OCI-M2 (cell line): ENCODE measurements around the gene INTS6.

Experiments
- DNase-seq: peaks from one replicate; lab custom pipeline; 2025; ENCODE audit not compliant: unreplicated experiment; lab: John Stamatoyannopoulos, UW

INTS6 gene

GRCh38 chr13:51455532-51455931 lies 2.7 kb upstream of the INTS6 start:
- no peak for DNase-seq

GRCh38 chr13:51453959-51454703 lies 1.3 kb upstream of the INTS6 start:
- no peak for DNase-seq

GRCh38 chr13:51453207-51453958 lies 547 bp upstream of the INTS6 start:
- no peak for DNase-seq

- no peak for DNase-seq
These were observed 1.1 kb downstream of the INTS6 start for GRCh38 chr13:51451467-51452360.

- DNase-seq: no peak
These were observed 1.7 kb downstream of the INTS6 start for GRCh38 chr13:51451134-51451466.

DNA sequence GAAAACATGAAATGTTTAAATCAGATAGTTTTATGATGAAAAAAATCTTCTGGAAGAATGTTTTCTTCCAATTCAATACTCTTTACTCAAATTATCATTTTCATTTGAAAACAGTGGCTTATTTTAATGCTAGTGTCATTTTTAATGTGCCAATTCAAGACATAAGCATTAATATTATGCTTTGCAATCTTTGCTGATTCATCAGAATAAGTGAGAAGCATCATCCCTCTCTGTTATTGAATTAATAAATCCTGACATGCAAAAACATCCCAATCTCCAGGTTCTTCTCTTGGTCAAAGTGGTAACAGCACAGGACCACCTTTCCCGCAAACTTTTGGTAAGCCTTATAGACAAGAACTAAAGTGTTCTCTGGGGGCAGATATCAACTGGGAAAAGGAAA lies 3.8 kb downstream of the INTS6 start:
- DNase-seq: no peak

DNA sequence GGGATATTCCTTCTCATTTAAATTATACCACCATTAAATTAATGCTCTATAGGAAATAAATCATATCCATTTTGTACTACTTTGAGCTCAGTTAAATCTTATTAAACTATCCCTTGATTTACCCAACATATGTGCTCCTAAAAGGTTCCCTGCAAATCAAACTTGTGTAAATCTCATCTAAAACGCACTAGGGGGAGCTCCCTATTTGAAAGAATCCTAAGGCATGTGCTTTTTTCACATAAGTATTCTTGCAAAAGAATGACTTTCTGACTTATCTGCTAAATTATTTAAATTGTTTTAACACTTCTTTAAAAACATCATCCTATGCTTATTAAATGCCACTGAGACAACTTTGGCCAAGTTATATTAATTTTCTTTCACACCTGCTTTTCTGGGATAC lies 7.9 kb downstream of the INTS6 start:
- DNase-seq: no peak

DNA sequence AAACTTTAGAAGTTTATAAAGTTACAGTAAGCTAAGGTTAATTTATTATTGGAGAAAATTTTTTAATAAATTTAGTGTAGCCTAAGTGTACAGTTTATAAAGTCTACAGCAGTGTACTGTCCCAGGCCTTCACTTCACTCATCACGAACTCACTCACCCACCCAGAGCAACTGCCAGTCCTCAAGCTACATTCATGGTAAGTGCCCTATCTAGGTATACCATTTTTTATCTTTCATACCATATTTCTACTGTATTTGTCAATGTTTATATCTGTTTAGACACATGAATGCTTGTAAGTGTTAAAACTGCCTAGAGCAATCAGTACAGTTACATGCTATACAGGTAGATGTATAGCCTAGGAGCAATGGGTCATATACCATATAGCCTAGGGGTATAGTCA lies 12.5 kb downstream of the INTS6 start:
- no peak for DNase-seq

- no peak for DNase-seq
These were observed 15.2 kb downstream of the INTS6 start for GRCh38 chr13:51437550-51438127.

- DNase-seq: no peak
These were observed 17.7 kb downstream of the INTS6 start for GRCh38 chr13:51435002-51435578.

DNA sequence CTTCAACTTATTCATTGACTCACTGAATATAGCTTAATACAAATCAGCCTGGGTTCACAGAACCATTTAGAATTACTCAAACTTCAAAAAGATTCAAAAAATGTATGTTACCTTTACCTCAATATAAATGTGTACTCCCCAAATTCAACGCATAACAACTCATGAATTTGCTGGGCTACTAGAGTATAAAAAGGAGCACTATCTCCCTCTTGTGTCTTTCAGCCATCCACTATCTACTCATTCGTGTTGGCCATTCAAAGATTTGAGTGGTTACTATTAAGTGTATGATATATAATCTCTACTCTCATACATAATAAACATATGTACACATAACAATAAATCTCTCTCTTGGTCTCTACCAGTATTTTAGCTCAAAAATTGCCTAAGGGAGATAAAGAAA lies 20.3 kb downstream of the INTS6 start:
- DNase-seq: no peak

DNA sequence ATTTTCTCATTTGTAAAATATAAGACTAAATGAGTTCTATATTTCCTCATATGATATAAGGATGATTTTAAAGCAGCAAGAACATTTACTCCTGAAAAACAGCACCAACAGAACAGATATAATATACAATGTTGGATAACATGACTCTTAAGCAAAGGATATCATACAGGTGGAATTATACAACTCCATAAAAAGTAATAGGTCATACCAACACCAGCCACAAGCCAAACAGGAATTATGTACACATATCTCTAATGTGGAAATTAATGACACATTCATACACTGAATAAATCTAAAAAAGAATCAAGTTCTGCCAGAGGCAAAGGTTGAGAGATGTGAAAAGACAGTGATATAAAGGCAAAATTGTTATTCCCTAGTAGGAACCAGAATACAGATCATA lies 25.9 kb downstream of the INTS6 start:
- DNase-seq: no peak

- DNase-seq: no peak
These were observed 27.3 kb downstream of the INTS6 start for GRCh38 chr13:51425410-51426042.

DNA sequence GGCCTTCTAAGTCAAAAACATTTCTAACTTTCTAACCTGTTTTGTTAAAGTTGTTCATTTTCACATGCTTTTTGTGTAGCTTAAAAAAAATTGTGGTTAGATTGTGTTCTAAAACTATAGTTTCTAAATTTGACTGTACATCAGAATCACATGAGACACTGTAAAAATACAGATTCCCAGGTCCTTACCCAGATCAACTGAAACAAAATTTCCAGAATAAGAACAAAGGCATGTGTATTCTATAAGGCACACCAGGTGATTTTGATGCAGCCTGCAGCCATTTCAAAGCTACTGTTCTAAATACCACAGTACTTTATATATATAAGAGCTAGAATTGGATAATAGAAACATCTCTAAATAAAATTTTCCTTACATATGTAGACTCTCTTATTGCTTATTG lies 29.1 kb downstream of the INTS6 start:
- no peak for DNase-seq

DNA sequence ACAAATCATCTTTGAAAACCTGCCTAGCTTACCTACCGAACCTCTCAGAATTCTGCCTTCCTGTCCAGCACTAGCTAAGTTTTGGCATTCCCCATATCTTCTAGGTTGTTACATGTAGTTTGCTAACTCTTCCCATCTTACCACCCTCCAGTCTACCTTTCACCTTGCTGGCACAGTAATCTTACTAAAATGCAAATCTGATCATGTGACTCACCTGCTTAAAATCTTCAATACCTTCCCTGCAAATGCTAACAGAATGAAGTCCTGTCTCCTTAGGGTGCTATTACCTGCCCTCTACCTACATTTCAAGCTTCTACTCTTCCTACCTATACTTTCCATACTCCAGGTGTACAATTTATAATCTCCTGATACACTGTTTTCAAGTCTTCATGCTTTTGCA lies 30.4 kb downstream of the INTS6 start:
- no peak for DNase-seq

DNA sequence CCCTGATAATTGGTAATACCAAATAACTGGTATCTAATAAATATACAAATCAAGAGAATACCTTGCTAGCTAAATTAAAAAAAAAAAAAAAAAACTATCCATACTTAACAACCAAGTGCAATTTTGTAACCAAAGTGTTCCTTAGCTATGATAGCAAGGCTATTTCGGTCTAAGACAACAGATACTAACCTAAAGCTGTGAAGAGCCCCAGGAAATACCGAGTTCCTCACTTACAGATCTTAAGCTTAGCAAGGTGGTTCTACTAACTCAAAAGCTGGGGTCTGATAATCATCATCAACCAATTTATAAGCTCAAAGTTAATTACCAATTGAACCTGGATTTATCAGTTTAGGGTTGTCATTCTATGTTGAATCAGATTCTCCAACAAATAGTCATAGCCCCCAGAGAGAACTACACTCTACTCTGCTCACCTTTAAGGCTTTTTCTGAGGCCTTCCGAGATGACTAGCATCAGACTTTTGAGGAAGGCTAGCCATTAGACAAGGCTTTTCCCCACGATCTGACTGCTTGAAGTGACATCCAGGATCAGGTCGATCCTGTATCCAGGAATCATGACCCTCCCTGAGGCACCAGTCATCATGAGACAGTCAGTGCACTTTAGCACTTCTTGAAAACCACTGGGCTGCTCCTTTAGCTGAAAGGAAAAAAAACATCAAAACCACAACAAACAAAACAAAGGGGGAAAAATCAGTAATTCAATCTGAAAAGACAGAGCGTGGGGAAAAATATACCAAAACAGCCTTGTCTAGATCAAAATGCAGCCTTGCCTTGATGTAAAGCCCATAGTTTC lies 31.9 kb downstream of the INTS6 start:
- DNase-seq: no peak

GRCh38 chr13:51419001-51419636 lies 33.7 kb downstream of the INTS6 start:
- DNase-seq: no peak

DNA sequence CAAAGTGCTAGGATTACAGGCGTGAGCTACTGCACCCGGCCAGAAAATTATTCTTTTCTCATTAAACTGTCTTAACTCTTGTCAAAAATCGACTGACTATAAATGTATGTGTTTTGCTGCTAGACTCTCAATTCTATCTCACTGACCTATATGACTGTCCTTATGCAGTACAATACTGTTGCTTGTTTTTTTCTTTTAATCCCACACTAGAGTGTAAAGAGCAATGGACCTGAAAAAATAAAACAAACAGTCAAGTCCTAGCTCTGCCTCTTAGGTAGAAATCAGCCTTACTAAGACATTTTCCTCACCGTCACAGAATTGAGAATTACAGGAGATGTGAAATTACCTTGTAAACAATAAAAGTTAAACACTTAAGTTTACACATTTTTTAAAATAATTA lies 35.1 kb downstream of the INTS6 start:
- DNase-seq: no peak

DNA sequence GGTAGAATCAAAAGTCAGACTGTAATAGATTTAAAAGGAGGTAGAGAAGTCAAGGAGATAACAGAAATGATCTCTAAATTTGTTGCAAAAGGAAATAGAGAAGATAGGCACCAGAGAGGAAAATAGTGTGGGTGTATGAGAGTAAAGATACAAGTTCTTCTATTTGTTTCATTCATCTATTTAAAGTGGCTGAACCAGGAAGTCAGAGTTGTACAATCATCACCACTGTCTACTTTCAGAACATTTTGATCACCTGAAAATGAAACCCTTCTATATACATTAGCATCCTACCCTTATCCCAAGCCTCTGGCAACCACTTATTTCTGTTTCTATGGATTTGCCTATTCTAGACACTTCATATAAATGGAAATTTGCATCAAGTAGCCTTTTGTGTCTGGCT lies 36.7 kb downstream of the INTS6 start:
- no peak for DNase-seq
